ES-I3 (cell line): ENCODE results near the gene ATP6V0D1.

Experiments
- H3K36me3 ChIP-seq: 2 replicates; pipeline ENCODE4 v1.6.1; 2013; ENCODE audit warnings: mild to moderate bottlenecking, low read length, control low read depth, moderate library complexity; ENCODE audit not compliant: insufficient read depth
- H3K4me1 ChIP-seq: 2 replicates; pipeline ENCODE4 v1.6.1; 2013; ENCODE audit warnings: mild to moderate bottlenecking, control low read depth, low read length; ENCODE audit not compliant: insufficient read depth
- H3K9ac ChIP-seq: 2 replicates; pipeline ENCODE4 v1.6.1; 2013; ENCODE audit warnings: low read depth, mild to moderate bottlenecking, low read length, moderate library complexity
- H3K9me3 ChIP-seq: 2 replicates; pipeline ENCODE4 v1.6.1; 2013; ENCODE audit warnings: mild to moderate bottlenecking, low read length, moderate library complexity; ENCODE audit not compliant: control insufficient read depth, insufficient read depth

Gene ATP6V0D1

DNA sequence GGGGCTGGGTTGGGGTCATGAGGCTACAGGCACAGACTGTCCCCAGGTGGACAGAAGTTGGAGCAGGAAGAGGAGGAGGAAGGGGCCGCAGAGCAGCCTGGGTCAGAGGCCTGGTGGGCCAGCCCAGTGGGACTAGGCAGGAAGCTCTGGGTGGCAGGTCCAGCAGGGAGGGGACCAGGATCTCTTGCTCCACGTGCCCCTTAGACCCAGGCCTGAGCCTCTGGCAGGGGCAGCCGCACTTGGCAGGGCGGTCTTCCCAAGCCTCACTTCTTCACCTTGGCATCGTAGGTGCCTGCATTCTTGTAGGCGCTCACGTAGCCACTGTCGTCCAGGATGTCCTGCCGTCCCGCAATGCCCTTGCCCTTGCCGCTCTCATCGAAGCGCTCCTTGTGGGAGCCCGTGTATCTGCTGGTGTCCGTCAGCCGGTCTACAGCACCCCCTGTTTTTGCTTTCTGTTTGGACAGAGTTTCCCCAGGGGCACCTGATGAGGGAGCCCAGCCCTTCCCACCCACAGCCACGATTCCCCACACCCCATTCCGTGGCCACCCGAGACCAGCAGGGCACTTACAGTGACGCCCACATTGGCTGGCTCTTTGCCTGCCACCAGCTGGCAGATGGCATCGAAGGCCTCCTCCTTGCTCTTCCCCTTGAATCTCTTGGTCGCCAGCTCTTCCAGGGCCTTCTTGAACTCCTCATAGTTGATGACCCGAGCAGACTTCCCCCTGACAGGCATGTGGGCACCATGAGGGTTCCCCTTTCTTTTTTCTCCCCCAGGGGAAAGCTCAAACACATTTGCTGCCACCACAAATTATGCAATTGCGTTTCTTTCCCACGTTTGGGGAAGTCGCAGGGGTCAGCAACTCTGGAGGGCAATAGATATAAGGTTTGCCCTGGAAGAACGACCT is 90.8 kb downstream of the ATP6V0D1 start:
- Histone ChIP-seq H3K4me1 (peaks cover 10% of the 10 kb centered on the region), H3K9ac (no peak overlapping the region), H3K36me3 (no peaks in the 10 kb centered on the region), H3K9me3 (no peaks in the 10 kb centered on the region)

DNA sequence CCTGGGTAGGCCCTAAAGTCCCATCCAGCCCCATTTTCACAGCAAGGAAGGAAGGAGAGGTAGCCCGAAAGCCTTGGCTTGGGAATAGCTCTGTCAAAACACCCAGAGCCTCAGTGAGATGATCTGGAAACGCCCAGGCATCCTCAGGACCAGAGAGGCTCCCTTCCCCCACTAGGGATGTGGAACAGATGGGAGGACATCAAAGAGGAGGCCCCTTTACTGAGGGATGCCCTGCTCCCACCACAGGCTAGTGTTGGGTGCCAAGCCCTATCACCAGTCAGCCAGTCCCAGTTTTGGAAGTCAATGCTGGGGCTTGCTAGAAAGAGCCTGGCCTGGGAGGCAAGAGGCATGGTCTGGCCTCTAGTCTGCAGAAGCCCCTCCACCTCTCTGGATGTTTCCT is 92.4 kb downstream of the ATP6V0D1 start:
- Histone ChIP-seq H3K4me1 (peaks cover 7% of the 10 kb centered on the region; the same call in 1 of the 2 replicates), H3K36me3 (no peaks in the 10 kb centered on the region), H3K9me3 (no peaks in the 10 kb centered on the region), H3K9ac (no peak overlapping the region)

DNA sequence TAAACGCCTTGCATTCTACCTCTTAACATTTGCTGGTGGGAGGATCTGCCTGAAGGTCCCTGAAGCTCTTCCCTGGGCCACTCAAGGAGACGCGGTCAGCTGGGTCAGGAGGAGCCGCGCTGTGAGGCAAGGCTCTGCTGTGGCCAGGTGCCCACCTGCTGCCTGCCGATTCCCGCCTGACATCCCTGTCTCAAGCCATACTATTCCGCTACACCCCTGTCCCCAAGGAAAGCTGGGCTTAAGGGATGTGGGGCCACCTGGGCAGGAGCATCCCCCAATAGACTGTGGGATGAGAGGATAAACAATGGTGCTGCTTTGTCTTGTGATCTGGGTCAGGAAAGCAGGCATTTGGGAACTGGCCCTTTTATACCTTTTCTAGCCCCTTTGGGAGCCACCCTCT is 92.8 kb downstream of the ATP6V0D1 start:
- H3K36me3 ChIP-seq: no peaks in the 10 kb centered on the region
- H3K9ac ChIP-seq: no peak overlapping the region
- H3K9me3 ChIP-seq: no peaks in the 10 kb centered on the region
- peaks cover 7% of the 10 kb centered on the region; the same call in 1 of the 2 replicates for H3K4me1 ChIP-seq
